NT2/D1 (cell line): ENCODE measurements around the gene DCAF8.
A peak's percentile ranks its signal among the peaks of the same experiment; 100 is the strongest.

Source experiments
- DNase-seq: peaks from one replicate; pipeline ENCODE4 v3.0.0-alpha.2; 2011; ENCODE audit warnings: low read depth, low spot score
- H3K27me3 ChIP-seq: 2 replicates; pipeline ENCODE4 v1.6.0; 2011; ENCODE audit warnings: mild to moderate bottlenecking; ENCODE audit not compliant: insufficient read length, insufficient read depth
- H3K36me3 ChIP-seq: 2 replicates; pipeline ENCODE4 v1.6.1; 2011; ENCODE audit warnings: mild to moderate bottlenecking, low read length, mixed read lengths; ENCODE audit not compliant: insufficient read depth, insufficient read length
- H3K4me1 ChIP-seq: 2 replicates; pipeline ENCODE4 v1.5.1; 2011; ENCODE audit not compliant: insufficient read depth, insufficient read length
- H3K4me3 ChIP-seq: 2 replicates; pipeline ENCODE4 v1.5.1; 2011; ENCODE audit warnings: low read depth; ENCODE audit not compliant: insufficient read length
- H3K9ac ChIP-seq: 2 replicates; pipeline ENCODE4 v1.6.0; 2011; ENCODE audit warnings: low read depth; ENCODE audit not compliant: insufficient read length
- H3K9me3 ChIP-seq: 2 replicates; pipeline ENCODE4 v1.5.1; 2011; ENCODE audit warnings: mild to moderate bottlenecking, low read length; ENCODE audit not compliant: insufficient read depth
- SUZ12 ChIP-seq: IDR thresholded peaks from 2 replicates; pipeline ENCODE4 v1.6.1; 2011; ENCODE audit not compliant: insufficient read length, insufficient read depth; ENCODE audit errors: extremely low read depth
- YY1 ChIP-seq: IDR thresholded peaks from 2 replicates; pipeline ENCODE4 v1.6.1; 2011; ENCODE audit not compliant: insufficient read length, insufficient read depth
- ZNF274 ChIP-seq: IDR thresholded peaks from 2 replicates; pipeline ENCODE4 v1.6.1; 2011; ENCODE audit warnings: mild to moderate bottlenecking, low read depth, low read length

Gene DCAF8

DNA sequence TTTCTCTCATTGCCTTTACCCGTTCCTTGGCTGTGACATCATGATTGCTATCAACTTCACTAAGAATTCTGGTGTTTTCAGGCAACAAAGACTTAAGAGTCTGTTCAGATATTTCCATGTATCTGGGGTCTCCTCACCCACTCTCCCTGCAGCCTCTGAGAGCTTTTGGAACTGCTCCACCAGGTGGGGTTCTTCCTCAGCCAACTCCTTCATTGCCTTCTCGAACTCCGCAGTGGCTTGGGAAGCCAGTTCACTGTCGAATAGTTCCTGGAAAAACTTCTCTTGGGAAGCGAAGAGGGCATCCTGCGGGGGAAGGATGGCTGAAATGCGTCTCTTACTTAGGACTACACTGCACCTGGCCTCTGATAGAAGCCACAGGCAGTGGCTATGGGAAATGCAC, 20.5 kb upstream of the DCAF8 start:
- no peak overlapping the region for H3K4me3 ChIP-seq
- no peak overlapping the region for H3K9ac ChIP-seq
- H3K27me3 ChIP-seq = no peaks in the 10 kb centered on the region
- TF ChIP-seq YY1 = no peak
- no peak for TF ChIP-seq ZNF274
- no peak for TF ChIP-seq SUZ12
- H3K36me3 ChIP-seq = peaks cover 59% of the 10 kb centered on the region
- H3K9me3 ChIP-seq = no peaks in the 10 kb centered on the region
- peaks cover 5% of the 10 kb centered on the region for H3K4me1 ChIP-seq
- no peak for DNase-seq

DNA sequence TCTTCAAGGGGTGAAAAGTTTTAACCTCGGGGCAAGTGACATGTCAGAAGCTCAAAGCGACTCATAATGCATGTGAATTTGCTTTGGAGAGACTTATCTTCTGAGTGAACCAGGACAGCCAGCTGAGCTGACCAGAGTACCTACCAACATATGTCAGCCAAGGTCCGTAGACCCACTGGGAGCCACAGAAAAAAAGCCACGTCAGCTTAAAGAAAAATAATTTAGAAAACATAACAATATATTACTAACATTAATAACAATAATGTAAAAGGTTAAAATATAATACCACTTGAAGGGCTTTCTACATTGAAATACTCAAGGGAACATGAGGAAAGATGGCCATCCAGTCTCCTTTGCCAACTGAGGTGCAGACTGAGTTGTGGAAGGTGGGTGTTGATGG, 15.6 kb upstream of the DCAF8 start:
- TF ChIP-seq ZNF274 (no peak), SUZ12 (no peak), YY1 (no peak)
- H3K27me3 ChIP-seq = no peaks in the 10 kb centered on the region
- H3K4me3 ChIP-seq = no peak overlapping the region
- no peak for DNase-seq
- no peaks in the 10 kb centered on the region for H3K9me3 ChIP-seq
- no peak overlapping the region for H3K9ac ChIP-seq
- H3K4me1 ChIP-seq = no peaks in the 10 kb centered on the region
- peaks cover 73% of the 10 kb centered on the region for H3K36me3 ChIP-seq

DNA sequence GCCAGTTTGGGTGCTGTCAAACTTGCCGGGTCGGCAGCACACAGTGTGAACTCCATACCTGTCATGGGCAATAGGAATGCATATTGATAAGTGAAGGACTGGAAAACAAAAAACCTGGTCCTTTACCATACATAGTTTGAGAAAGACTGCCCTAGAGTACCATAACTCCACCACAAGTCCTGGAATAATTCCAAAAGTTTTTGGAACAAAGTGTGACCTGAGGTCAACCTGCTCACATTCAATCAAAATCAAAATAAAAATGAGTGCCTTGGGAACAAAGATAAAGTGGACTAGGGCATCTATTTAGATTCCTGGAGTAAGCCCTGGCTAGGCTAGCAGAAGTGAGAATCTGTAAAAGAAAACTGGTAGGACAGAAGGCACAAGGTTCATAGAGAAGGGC, 15.0 kb upstream of the DCAF8 start:
- H3K9ac ChIP-seq = no peak overlapping the region
- peaks cover 66% of the 10 kb centered on the region for H3K36me3 ChIP-seq
- TF ChIP-seq YY1 (no peak), SUZ12 (no peak), ZNF274 (no peak)

DNA sequence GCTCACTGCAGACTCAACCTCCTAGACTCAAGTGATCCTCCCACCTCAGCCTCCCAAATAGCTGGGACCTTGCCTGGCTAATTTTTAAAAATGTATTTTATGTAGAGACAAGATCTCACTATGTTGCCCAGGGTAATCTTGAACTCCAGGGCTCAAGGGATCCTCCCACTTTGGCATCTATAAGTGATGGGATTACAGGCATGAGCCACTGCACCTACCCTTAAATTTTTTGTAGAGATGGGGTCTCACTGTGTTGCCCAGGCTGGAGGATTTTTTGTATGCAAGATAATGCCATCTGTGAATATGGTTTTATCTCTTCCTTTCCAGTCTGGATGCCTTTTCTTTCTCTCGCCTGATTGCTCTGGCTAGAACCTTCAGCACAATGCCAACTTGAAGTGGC, 8.7 kb upstream of the DCAF8 start:
- H3K9me3 ChIP-seq = no peaks in the 10 kb centered on the region
- H3K9ac ChIP-seq = no peak overlapping the region
- no peak for DNase-seq
- H3K27me3 ChIP-seq = no peaks in the 10 kb centered on the region
- H3K36me3 ChIP-seq = peaks cover 5% of the 10 kb centered on the region
- H3K4me3 ChIP-seq = no peak overlapping the region
- no peaks in the 10 kb centered on the region for H3K4me1 ChIP-seq
- TF ChIP-seq SUZ12 (no peak), ZNF274 (no peak), YY1 (no peak)

More for the DNA sequence above, 15.0 kb upstream of the DCAF8 start:
- no peaks in the 10 kb centered on the region for H3K4me1 ChIP-seq
- H3K9me3 ChIP-seq = no peaks in the 10 kb centered on the region
- no peak overlapping the region for H3K4me3 ChIP-seq
- DNase-seq = no peak
- H3K27me3 ChIP-seq = no peaks in the 10 kb centered on the region

DNA sequence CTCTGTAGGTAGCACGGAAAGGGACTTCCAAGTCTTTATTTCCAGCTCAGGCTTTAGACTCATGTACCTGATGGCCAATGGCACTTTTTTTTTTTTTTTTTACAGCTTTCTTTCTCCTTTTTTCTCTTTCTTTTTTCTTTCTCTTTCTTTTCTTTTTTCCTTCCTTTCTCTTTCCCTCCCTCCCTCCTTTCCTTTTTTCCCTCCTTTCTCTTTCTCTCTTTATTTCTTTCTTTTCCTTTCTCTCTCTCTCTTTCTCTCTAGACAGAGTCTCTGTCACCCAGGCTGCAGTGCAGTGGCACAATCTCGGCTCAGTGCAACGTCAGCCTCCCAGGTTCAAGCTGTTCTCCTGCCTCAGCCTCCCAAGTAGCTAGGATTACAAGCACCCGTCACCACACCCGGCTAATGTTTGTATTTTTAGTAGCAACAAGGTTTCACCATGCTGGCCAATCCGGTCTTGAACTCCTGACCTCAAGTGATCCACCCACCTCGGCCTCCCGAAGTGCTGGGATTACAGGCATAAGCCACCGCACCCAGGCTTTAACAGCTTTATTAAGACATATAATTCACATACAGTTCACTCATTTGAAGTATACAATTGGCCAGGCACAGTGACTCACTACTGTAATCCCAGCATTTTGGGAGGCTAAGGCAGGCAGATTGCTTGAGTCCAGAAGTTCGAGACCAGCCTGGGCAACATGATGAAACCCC, 5.1 kb upstream of the DCAF8 start:
- H3K4me3 ChIP-seq = no peak overlapping the region
- H3K9ac ChIP-seq = no peak overlapping the region
- H3K9me3 ChIP-seq = no peaks in the 10 kb centered on the region
- H3K4me1 ChIP-seq = no peaks in the 10 kb centered on the region
- no peaks in the 10 kb centered on the region for H3K27me3 ChIP-seq
- TF ChIP-seq YY1 (no peak), ZNF274 (no peak), SUZ12 (no peak)
- no peak for DNase-seq
- no peaks in the 10 kb centered on the region for H3K36me3 ChIP-seq

DNA sequence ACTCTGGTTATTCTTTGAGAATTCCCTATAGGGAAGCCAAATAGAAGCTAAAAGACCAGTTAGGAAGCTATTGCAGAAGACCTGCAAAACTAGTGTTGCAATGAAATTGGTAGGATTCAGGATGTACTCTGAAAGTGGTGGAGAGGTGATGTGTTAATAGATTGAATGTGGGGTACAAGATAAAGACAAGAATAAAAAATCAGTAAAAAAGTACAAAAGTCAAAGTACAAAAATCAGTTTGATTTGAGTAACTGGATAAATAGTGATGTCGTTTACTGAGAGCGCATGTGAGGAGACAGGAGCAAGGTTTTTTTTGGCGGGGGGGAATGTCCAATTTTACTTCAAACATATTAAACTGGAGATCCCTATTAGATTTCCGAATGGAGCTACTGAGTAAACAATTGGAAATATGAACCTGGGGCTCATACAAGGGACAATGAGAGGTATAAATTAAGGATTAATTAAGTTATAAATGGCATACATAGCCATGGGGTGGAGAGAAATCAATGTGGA, 2.5 kb upstream of the DCAF8 start:
- Histone ChIP-seq H3K9me3 (no peaks in the 10 kb centered on the region), H3K36me3 (no peaks in the 10 kb centered on the region), H3K4me3 (no peak overlapping the region), H3K9ac (no peak overlapping the region), H3K4me1 (no peaks in the 10 kb centered on the region), H3K27me3 (no peaks in the 10 kb centered on the region)
- no peak for DNase-seq
- no peak for TF ChIP-seq YY1
- no peak for TF ChIP-seq SUZ12
- no peak for TF ChIP-seq ZNF274

DNA sequence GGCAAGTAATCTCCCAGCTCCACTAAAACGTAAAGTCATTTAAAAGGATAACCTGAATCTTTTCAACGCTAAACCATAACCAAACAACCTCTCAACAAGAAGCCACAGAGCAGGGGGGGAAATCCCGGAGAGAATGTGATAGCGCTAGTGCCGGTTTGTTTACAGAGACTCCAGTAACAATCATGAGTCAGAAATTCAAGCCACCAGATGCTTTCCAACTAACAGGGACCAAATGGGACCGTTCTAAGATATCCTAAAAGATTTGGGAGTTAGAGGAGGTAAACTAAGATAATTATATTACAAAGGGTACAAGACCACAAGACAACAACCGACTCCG, 825 bp downstream of the DCAF8 start:
- no peaks in the 10 kb centered on the region for H3K27me3 ChIP-seq
- TF ChIP-seq YY1 (no peak), SUZ12 (no peak), ZNF274 (no peak)
- peaks cover 4% of the 10 kb centered on the region for H3K4me1 ChIP-seq
- H3K9ac ChIP-seq = peak overlapping the region; percentile 98
- no peak for DNase-seq
- no peaks in the 10 kb centered on the region for H3K9me3 ChIP-seq
- H3K4me3 ChIP-seq = peak overlapping the region; percentile 93
- H3K36me3 ChIP-seq = peaks cover 23% of the 10 kb centered on the region
